ENCODE data around the gene NAV3. TPM values are rescaled to one million over a fixed set of nuclear protein-coding genes. Genes with fewer than 3 reads are reported as not detected.

NAV3 gene
- polyA plus RNA-seq, 1 of the 3 experiments (the other 2 are of a cell fraction), result 10.5 TPM

GRCh38 chr12:77795699-77796098, 35.0 kb upstream of the NAV3 start:
- Histone ChIP-seq H3K27me3 (ENCODE audit: insufficient read depth) (no peaks in the 10 kb centered on the region), H3K4me1 (ENCODE audit: control insufficient read depth in 1 of 2, insufficient read depth in 2 of 2, low read depth in 1 of 2, low read length in 1 of 2) (no peaks in the 10 kb centered on the region), H3K27ac (ENCODE audit: low read depth in 2 of 2, low read length in 1 of 2) (0 out of 4 replicates have a peak overlapping the region, but pooled peaks of 1 of the 2 experiments have one; percentile 5), H2AFZ (ENCODE audit: low read depth) (no peak overlapping the region), H3K4me2 (no peak overlapping the region), H3F3A (replicated peaks; ENCODE audit: insufficient read depth) (peaks cover 18% of the 10 kb centered on the region), H3K9me3 (no peaks in the 10 kb centered on the region), H3K9me2 (no peaks in the 10 kb centered on the region), H3K36me3 (replicated peaks in 1 of 2; ENCODE audit: control insufficient read depth in 1 of 2, insufficient read depth in 2 of 2, low read length in 1 of 2) (no peaks in the 10 kb centered on the region), H4K20me1 (ENCODE audit: insufficient read depth) (no peaks in the 10 kb centered on the region), H3K9ac (no peak overlapping the region), H3K79me2 (ENCODE audit: insufficient read depth) (no peaks in the 10 kb centered on the region), H3K4me3 (ENCODE audit: low read depth in 2 of 2, low read length in 1 of 2) (no peak overlapping the region)
- TF ChIP-seq MAX (IDR thresholded peaks at IDR 0.05; ENCODE audit: low read depth) (peak; percentile 78), CHD2 (IDR thresholded peaks at IDR 0.05; ENCODE audit: low read length, partially characterized antibody) (no peak), FOSL2 (IDR thresholded peaks at IDR 0.05; ENCODE audit: borderline replicate concordance, low read depth) (peak; percentile 17; the same call in 1 of the 2 replicates), CTCF (IDR thresholded peaks at IDR 0.05) (no peak), JUND (IDR thresholded peaks at IDR 0.05) (peak; percentile 19; the same call in 1 of the 2 replicates), TCF12 (IDR thresholded peaks at IDR 0.05) (peak; percentile 59)
- POLR2A ChIA-PET, result no interaction called here
- WGBS (ENCODE audit: low lambda C conversion rate), result 21% methylated on average over 3 of the region's 3 CpGs
- no peak for DNase-seq
- CTCF ChIA-PET, result no interaction called here

- ChIA-PET POLR2A (no interaction called here), CTCF (no interaction called here)
- no peaks in the 10 kb centered on the region for H3K9me2 ChIP-seq
- H3K4me3 ChIP-seq (ENCODE audit: low read depth in 2 of 2, low read length in 1 of 2), result no peak overlapping the region
- DNase-seq, result no peak
- H3K4me1 ChIP-seq (ENCODE audit: control insufficient read depth in 1 of 2, insufficient read depth in 2 of 2, low read depth in 1 of 2, low read length in 1 of 2), result no peaks in the 10 kb centered on the region
- no peaks in the 10 kb centered on the region for H3K36me3 ChIP-seq (replicated peaks in 1 of 2; ENCODE audit: control insufficient read depth in 1 of 2, insufficient read depth in 2 of 2, low read length in 1 of 2)
- H3K79me2 ChIP-seq (ENCODE audit: insufficient read depth), result no peaks in the 10 kb centered on the region
- no peaks in the 10 kb centered on the region for H3K27me3 ChIP-seq (ENCODE audit: insufficient read depth)
- H4K20me1 ChIP-seq (ENCODE audit: insufficient read depth), result no peaks in the 10 kb centered on the region
- TF ChIP-seq TCF12 (IDR thresholded peaks at IDR 0.05) (0 out of 2 replicates have a peak, but pooled peaks have one; percentile 20), JUND (IDR thresholded peaks at IDR 0.05) (no peak; the same call in 1 of the 2 replicates)
- H3K4me2 ChIP-seq, result no peak overlapping the region
- no peak overlapping the region for H3K9ac ChIP-seq
- WGBS (ENCODE audit: low lambda C conversion rate), result 21% methylated on average over 1 of the region's 1 CpG
- H3K9me3 ChIP-seq, result no peaks in the 10 kb centered on the region
- H2AFZ ChIP-seq (ENCODE audit: low read depth), result no peak overlapping the region
- peaks cover 18% of the 10 kb centered on the region for H3F3A ChIP-seq (replicated peaks; ENCODE audit: insufficient read depth)
- H3K27ac ChIP-seq (ENCODE audit: low read depth in 2 of 2, low read length in 1 of 2), result peak overlapping the region in 1 of 2 experiments; percentile 16; a peak in 1 of 4 replicates
These were observed 33.9 kb upstream of the NAV3 start for GRCh38 chr12:77796775-77797174.

- Histone ChIP-seq H3K4me2 (no peak overlapping the region), H3F3A (replicated peaks; ENCODE audit: insufficient read depth) (peaks cover 17% of the 10 kb centered on the region), H3K4me1 (ENCODE audit: control insufficient read depth in 1 of 2, insufficient read depth in 2 of 2, low read depth in 1 of 2, low read length in 1 of 2) (no peaks in the 10 kb centered on the region), H3K9me3 (peaks cover 6% of the 10 kb centered on the region; the same call in 1 of the 2 replicates), H3K9ac (no peak overlapping the region), H3K27me3 (ENCODE audit: insufficient read depth) (no peaks in the 10 kb centered on the region), H3K27ac (ENCODE audit: low read depth in 2 of 2, low read length in 1 of 2) (no peak overlapping the region), H3K36me3 (replicated peaks in 1 of 2; ENCODE audit: control insufficient read depth in 1 of 2, insufficient read depth in 2 of 2, low read length in 1 of 2) (no peaks in the 10 kb centered on the region), H4K20me1 (ENCODE audit: insufficient read depth) (no peaks in the 10 kb centered on the region), H3K9me2 (no peaks in the 10 kb centered on the region), H3K79me2 (ENCODE audit: insufficient read depth) (no peaks in the 10 kb centered on the region), H3K4me3 (ENCODE audit: low read depth in 2 of 2, low read length in 1 of 2) (no peak overlapping the region), H2AFZ (ENCODE audit: low read depth) (no peak overlapping the region)
- no peak for DNase-seq
- POLR2A ChIA-PET, result no interaction called here
- WGBS (ENCODE audit: low lambda C conversion rate), result 40% methylated on average over 2 of the region's 2 CpGs
- CTCF ChIA-PET, result no interaction called here
- TF ChIP-seq CHD2 (IDR thresholded peaks at IDR 0.05; ENCODE audit: low read length, partially characterized antibody) (no peak), ZBTB33 (IDR thresholded peaks at IDR 0.05; ENCODE audit: borderline replicate concordance, low read depth) (no peak), FOXM1 (IDR thresholded peaks at IDR 0.05; ENCODE audit: low read depth) (no peak), RXRA (IDR thresholded peaks at IDR 0.05; ENCODE audit: borderline replicate concordance, low read depth) (no peak), YY1 (IDR thresholded peaks at IDR 0.05; ENCODE audit: low read depth) (no peak), FOSL2 (IDR thresholded peaks at IDR 0.05; ENCODE audit: borderline replicate concordance, low read depth) (no peak), EP300 (IDR thresholded peaks at IDR 0.05; ENCODE audit: borderline replicate concordance in 1 of 2, low read depth in 1 of 2, low read length in 1 of 2) (no peak), NFIC (IDR thresholded peaks at IDR 0.05; ENCODE audit: borderline replicate concordance) (no peak), RFX5 (IDR thresholded peaks at IDR 0.05; ENCODE audit: low read length) (no peak), RCOR1 (IDR thresholded peaks at IDR 0.05; ENCODE audit: low read length) (no peak), USF1 (IDR thresholded peaks at IDR 0.05; ENCODE audit: borderline replicate concordance, low read depth) (no peak), JUND (IDR thresholded peaks at IDR 0.05) (no peak), POLR2AphosphoS5 (IDR thresholded peaks at IDR 0.05; ENCODE audit: low read depth, low read length) (no peak), MAX (IDR thresholded peaks at IDR 0.05; ENCODE audit: low read depth) (no peak), TEAD4 (IDR thresholded peaks at IDR 0.05; ENCODE audit: borderline replicate concordance, insufficient read depth) (no peak), RAD21 (IDR thresholded peaks at IDR 0.05; ENCODE audit: low read length) (no peak)
These were observed 30.2 kb upstream of the NAV3 start for GRCh38 chr12:77800501-77800900.
